ENCODE results near the gene TFDP1. TPM values are rescaled to one million over a fixed set of nuclear protein-coding genes. Genes with fewer than 3 reads are reported as not detected.

Gene TFDP1
- total and polyA plus RNA-seq, 2 donors (not counting 1 experiment from before 2014, with no cell fraction given): 44.8 to 115 TPM

- Histone ChIP-seq H3K27ac (ENCODE audit: insufficient read depth, low read length) (no peak overlapping the region), H4K20me1 (ENCODE audit: control insufficient read depth, extremely low read depth, insufficient read depth, low read length) (no peaks in the 10 kb centered on the region), H3K9me3 (ENCODE audit: control insufficient read depth, insufficient read depth, low read depth, low read length) (no peaks in the 10 kb centered on the region), H3K9ac (ENCODE audit: insufficient read depth, low read length) (no peak overlapping the region), H3K36me3 (ENCODE audit: control insufficient read depth, insufficient read depth, low read length) (peaks cover 20% of the 10 kb centered on the region), H3K4me2 (ENCODE audit: extremely low read depth, insufficient read depth, low read length) (no peak overlapping the region), H2AFZ (ENCODE audit: low read length) (no peak overlapping the region), H3K27me3 (ENCODE audit: control insufficient read depth, insufficient read depth, low read length) (no peaks in the 10 kb centered on the region), H3K4me1 (ENCODE audit: control insufficient read depth, extremely low read depth, insufficient read depth, low read length) (peaks cover 4% of the 10 kb centered on the region), H3K79me2 (ENCODE audit: control insufficient read depth, insufficient read depth, low read length) (peaks cover 31% of the 10 kb centered on the region), H3K4me3 (replicated peaks in 1 of 4; ENCODE audit: control extremely low read depth in 1 of 4, insufficient read depth in 1 of 4, low read depth in 3 of 4, low read length in 4 of 4) (no peak overlapping the region)
- TF ChIP-seq CTCF (conservative IDR thresholded peaks at IDR 0.05 in 1 of 2, IDR thresholded peaks at IDR 0.05 in 1 of 2; ENCODE audit: low read depth in 1 of 2, low read length in 2 of 2): no peak
- TF ChIP-seq EZH2 (IDR thresholded peaks at IDR 0.05; ENCODE audit: low read length, missing control alignments): no peak
- DNase-seq (ENCODE audit: low read depth in 2 of 2): no peak
Measured at GRCh38 chr13:113550453-113550852, 34.1 kb upstream of the TFDP1 start.

- Histone ChIP-seq H3K79me2 (ENCODE audit: control insufficient read depth, insufficient read depth, low read length) (peaks cover 23% of the 10 kb centered on the region), H3K27ac (ENCODE audit: insufficient read depth, low read length) (no peak overlapping the region), H3K9me3 (ENCODE audit: control insufficient read depth, insufficient read depth, low read depth, low read length) (no peaks in the 10 kb centered on the region), H3K27me3 (ENCODE audit: control insufficient read depth, insufficient read depth, low read length) (no peaks in the 10 kb centered on the region), H4K20me1 (ENCODE audit: control insufficient read depth, extremely low read depth, insufficient read depth, low read length) (no peaks in the 10 kb centered on the region), H3K4me1 (ENCODE audit: control insufficient read depth, extremely low read depth, insufficient read depth, low read length) (peaks cover 4% of the 10 kb centered on the region), H3K4me3 (replicated peaks in 1 of 4; ENCODE audit: control extremely low read depth in 1 of 4, insufficient read depth in 1 of 4, low read depth in 3 of 4, low read length in 4 of 4) (no peak overlapping the region), H3K9ac (ENCODE audit: insufficient read depth, low read length) (no peak overlapping the region), H3K4me2 (ENCODE audit: extremely low read depth, insufficient read depth, low read length) (no peak overlapping the region), H3K36me3 (ENCODE audit: control insufficient read depth, insufficient read depth, low read length) (peaks cover 20% of the 10 kb centered on the region), H2AFZ (ENCODE audit: low read length) (no peak overlapping the region)
- TF ChIP-seq EZH2 (IDR thresholded peaks at IDR 0.05; ENCODE audit: low read length, missing control alignments): no peak
- TF ChIP-seq CTCF (conservative IDR thresholded peaks at IDR 0.05 in 1 of 2, IDR thresholded peaks at IDR 0.05 in 1 of 2; ENCODE audit: low read depth in 1 of 2, low read length in 2 of 2): no peak
- DNase-seq (ENCODE audit: low read depth in 2 of 2): no peak
Measured at GRCh38 chr13:113551081-113552000, 33.2 kb upstream of the TFDP1 start.

- Histone ChIP-seq H3K27ac (ENCODE audit: insufficient read depth, low read length) (no peak overlapping the region), H3K9ac (ENCODE audit: insufficient read depth, low read length) (no peak overlapping the region), H3K4me2 (ENCODE audit: extremely low read depth, insufficient read depth, low read length) (no peak overlapping the region), H3K36me3 (ENCODE audit: control insufficient read depth, insufficient read depth, low read length) (peaks cover 20% of the 10 kb centered on the region), H3K4me1 (ENCODE audit: control insufficient read depth, extremely low read depth, insufficient read depth, low read length) (no peaks in the 10 kb centered on the region), H2AFZ (ENCODE audit: low read length) (no peak overlapping the region), H3K4me3 (replicated peaks in 1 of 4; ENCODE audit: control extremely low read depth in 1 of 4, insufficient read depth in 1 of 4, low read depth in 3 of 4, low read length in 4 of 4) (no peak overlapping the region), H3K27me3 (ENCODE audit: control insufficient read depth, insufficient read depth, low read length) (no peaks in the 10 kb centered on the region), H4K20me1 (ENCODE audit: control insufficient read depth, extremely low read depth, insufficient read depth, low read length) (no peaks in the 10 kb centered on the region), H3K9me3 (ENCODE audit: control insufficient read depth, insufficient read depth, low read depth, low read length) (no peaks in the 10 kb centered on the region), H3K79me2 (ENCODE audit: control insufficient read depth, insufficient read depth, low read length) (peaks cover 16% of the 10 kb centered on the region)
- TF ChIP-seq CTCF (conservative IDR thresholded peaks at IDR 0.05 in 1 of 2, IDR thresholded peaks at IDR 0.05 in 1 of 2; ENCODE audit: low read depth in 1 of 2, low read length in 2 of 2) (no peak), EZH2 (IDR thresholded peaks at IDR 0.05; ENCODE audit: low read length, missing control alignments) (no peak)
- DNase-seq (ENCODE audit: low read depth in 2 of 2): no peak
Measured at GRCh38 chr13:113552079-113552478, 32.5 kb upstream of the TFDP1 start.

Measured in fibroblast of lung (primary cell).